HL-60 (cell line): ENCODE results near the gene TRPV2.

Experiments used
- CTCF ChIP-seq: IDR thresholded peaks from one replicate; pipeline ENCODE4 v1.5.1; 2011; ENCODE audit warnings: low read length, control low read depth, inconsistent platforms; ENCODE audit not compliant: insufficient read depth
- GABPA ChIP-seq: IDR thresholded peaks from 2 replicates; pipeline ENCODE4 v1.6.1; 2012; ENCODE audit warnings: low read depth
- POLR2AphosphoS5 ChIP-seq: IDR thresholded peaks from 2 replicates; pipeline ENCODE4 v1.6.1; 2012; ENCODE audit warnings: low read depth

GRCh38 chr17:16415031-16415924, at the start of gene TRPV2:
- TF ChIP-seq CTCF (no peak), GABPA (no peak), POLR2AphosphoS5 (no peak)
